ENCODE measurements around the gene SLC43A2.

The SLC43A2 gene

GRCh38 chr17:1643999-1644492 lies 15.4 kb upstream of the SLC43A2 start (continued):
- no peak for TF ChIP-seq ZNF362 (tag by site-specific recombination; IDR thresholded peaks at IDR 0.05)
- TF ChIP-seq IKZF3 (tag by site-specific recombination; IDR thresholded peaks at IDR 0.05): 0 out of 2 replicates have a peak, but pooled peaks have one; percentile 22
- no peak for TF ChIP-seq ZNF76 (tag by site-specific recombination; IDR thresholded peaks at IDR 0.05; ENCODE audit: borderline replicate concordance, low read depth)
- TF ChIP-seq ZNF341 (tag by site-specific recombination; IDR thresholded peaks at IDR 0.05; ENCODE audit: low read depth): no peak
- no peak for TF ChIP-seq ZNF155 (tag by site-specific recombination; IDR thresholded peaks at IDR 0.05)
- TF ChIP-seq ZNF335 (tag by site-specific recombination; conservative IDR thresholded peaks at IDR 0.05): 0 out of 2 replicates have a peak, but pooled peaks have one; percentile 21
- TF ChIP-seq ZFP69B (tag by site-specific recombination; IDR thresholded peaks at IDR 0.05): no peak
- TF ChIP-seq ZNF600 (tag by site-specific recombination; IDR thresholded peaks at IDR 0.05): peak; percentile 89
- no peak for TF ChIP-seq TRIM28 (IDR thresholded peaks at IDR 0.05; ENCODE audit: borderline replicate concordance, low read length)
- TF ChIP-seq ZNF48 (tag by site-specific recombination; IDR thresholded peaks at IDR 0.05): no peak
- TF ChIP-seq HIC1 (tag by site-specific recombination; IDR thresholded peaks at IDR 0.05): no peak; the same call in 1 of the 2 replicates
- no peak for TF ChIP-seq ZNF266 (tag by site-specific recombination; IDR thresholded peaks at IDR 0.05; ENCODE audit: low read depth)
- TF ChIP-seq ZNF133 (tag by site-specific recombination; IDR thresholded peaks at IDR 0.05): no peak

GRCh38 chr17:1643293-1643998 lies 14.8 kb upstream of the SLC43A2 start:
- Histone ChIP-seq H3K27ac (ENCODE audit: extremely low read depth, low read depth, low read length) (peak overlapping the region; percentile 37; the same call in 1 of the 2 replicates), H3K4me1 (ENCODE audit: control insufficient read depth, insufficient read depth, low read length) (peaks cover 4% of the 10 kb centered on the region; the same call in 1 of the 2 replicates), H3K9me3 (ENCODE audit: control insufficient read depth, insufficient read depth, low read depth, low read length) (no peaks in the 10 kb centered on the region), H3K4me3 (ENCODE audit: low read depth, low read length) (peak overlapping the region; percentile 34), H3K36me3 (ENCODE audit: control insufficient read depth in 2 of 2, insufficient read depth in 1 of 2, low read length in 2 of 2) (no peaks in the 10 kb centered on the region)
- ChIA-PET POLR2A (interaction anchor here (0.6 kb wide), 1 partner anchor 224 kb away, joined by 3 read pairs; no protein-coding TSS in a partner anchor), CTCF (interaction anchor here (0.5 to 1.4 kb wide), 6 partner anchors 10 to 73 kb away, joined by 4 to 5 read pairs (median 5); partner anchors contain the start of gene SLC43A2)
- TF ChIP-seq ZBTB20 (tag by site-specific recombination; IDR thresholded peaks at IDR 0.05): 0 out of 2 replicates have a peak, but pooled peaks have one; percentile 2
- TF ChIP-seq OSR2 (tag by site-specific recombination; IDR thresholded peaks at IDR 0.05): 0 out of 2 replicates have a peak, but pooled peaks have one; percentile 25
- peak; percentile 39 for TF ChIP-seq ZIC2 (tag by site-specific recombination; IDR thresholded peaks at IDR 0.05)
- no peak for TF ChIP-seq ZNF692 (tag by site-specific recombination; IDR thresholded peaks at IDR 0.05)
- TF ChIP-seq ZSCAN30 (tag by site-specific recombination; IDR thresholded peaks at IDR 0.05): 0 out of 2 replicates have a peak, but pooled peaks have one; percentile 26
- peak; percentile 21 for TF ChIP-seq ZBTB26 (tag by site-specific recombination; optimal IDR thresholded peaks at IDR 0.05)
- no peak for TF ChIP-seq ZNF701 (tag by site-specific recombination; IDR thresholded peaks at IDR 0.05)
- peak; percentile 98 for TF ChIP-seq ZBTB44 (tag by site-specific recombination; IDR thresholded peaks at IDR 0.05)
